Esophagus squamous epithelium (tissue), 5 donors: Measurements from ENCODE around the gene LCE3A. TPM values are rescaled to one million over a fixed set of nuclear protein-coding genes. Genes with fewer than 3 reads are reported as not detected.
"Not testable (repeated sequence)": the region's sequence is repeated elsewhere in the genome, so short reads cannot be mapped to it uniquely, and the experiment has no call there.

ENCODE experiments used
- DNase-seq: peaks from one replicate; lab custom pipeline; 2025; lab: John Stamatoyannopoulos, UW
- H3K27ac ChIP-seq, 4 donors: fragments of 200-600 bp; sonication (generic); one replicate each; pipeline ENCODE4 v1.5.1; 2016 to 2019; ENCODE audit warnings: mild to moderate bottlenecking in 1 of 4
- H3K27me3 ChIP-seq, 4 donors: fragments of 200-600 bp; sonication (generic); 1 replicate in 3 of 4; 2 replicates in 1 of 4; pipeline versions ENCODE4 v1.5.1 to v1.6.0; 2017 to 2021; ENCODE audit warnings: antibody characterized with exemption in 1 of 4
- H3K36me3 ChIP-seq, 3 donors: fragments of 200-600 bp; sonication (generic); one replicate each; pipeline ENCODE4 v1.5.1; 2016 to 2019
- H3K4me1 ChIP-seq, 3 donors: fragments of 200-600 bp; sonication (generic); one replicate each; pipeline ENCODE4 v1.5.1; 2017 to 2019
- H3K4me3 ChIP-seq, 4 donors: fragments of 200-600 bp; sonication (generic); 1 replicate in 3 of 4; 2 replicates in 1 of 4; pipeline ENCODE4 v1.5.1; 2016 to 2019; ENCODE audit warnings: mild to moderate bottlenecking in 2 of 4, moderate library complexity in 1 of 4
- H3K9me3 ChIP-seq, 3 donors: fragments of 200-600 bp; sonication (generic); one replicate each; pipeline ENCODE4 v1.5.1; 2016 to 2019
- POLR2A ChIP-seq, 4 donors: fragments of 450-650 bp; IDR thresholded peaks; one replicate each; pipeline ENCODE4 v1.6.1; 2017; ENCODE audit warnings: antibody characterized with exemption in 4 of 4, mild to moderate bottlenecking in 4 of 4, moderate library complexity in 3 of 4
- WGBS, 2 donors: methylation state at CpG; one replicate each; pipeline ENCODE4 v1.1.5; 2018; 5-methylcytosine and 5-hydroxymethylcytosine counted together
- intact Hi-C: fragments of 100-400 bp; cut with DNase I; formaldehyde crosslinking; loops from one replicate; pipeline ENCODE4 v1.15.0; 2022
- total RNA-seq, 4 donors: library from RNA; depleted of rRNA; stranded (reverse); fragments of >200 nt; gene quantifications; one replicate each; pipeline ENCODE4 v1.1.0, GENCODE V29; 2016
- TF ChIP-seq, protein P1 (sequence below), 6 experiments: fragments of 450-650 bp in 4 of 6; fragments of 200-600 bp in 2 of 6; sonication (generic) in 2 of 6; IDR thresholded peaks; one replicate each; pipeline ENCODE4 v1.5.1; 2016 to 2019; ENCODE audit warnings: antibody characterized with exemption in 6 of 6, mild to moderate bottlenecking in 4 of 6, moderate library complexity in 4 of 6
- donor health status: DM: yes; HTN: yes; CAD: no.

LCE3A gene, protein sequence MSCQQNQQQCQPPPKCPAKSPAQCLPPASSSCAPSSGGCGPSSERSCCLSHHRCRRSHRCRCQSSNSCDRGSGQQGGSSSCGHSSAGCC
- total RNA-seq = not detected

DNA sequence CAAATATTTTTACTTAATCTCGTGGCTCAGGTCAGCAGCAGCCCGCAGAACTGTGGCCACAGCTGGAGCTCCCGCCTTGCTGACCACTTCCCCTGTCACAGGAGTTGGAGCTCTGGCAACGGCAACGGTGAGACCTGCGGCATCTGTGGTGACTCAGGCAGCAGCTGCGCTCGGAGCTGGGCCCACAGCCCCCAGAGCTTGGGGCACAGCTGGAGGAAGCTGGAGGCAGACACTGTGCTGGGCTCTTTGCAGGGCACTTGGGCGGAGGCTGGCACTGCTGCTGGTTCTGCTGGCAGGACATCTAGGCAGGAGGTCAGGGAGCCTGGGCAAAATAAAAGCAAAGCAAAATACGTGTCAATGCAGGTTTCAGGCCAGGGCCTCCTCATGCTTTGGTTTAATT, at the start of gene LCE3A:
Gene LCE3A, minus strand, starts transcription at position 301 of the 400 bp plus-strand sequence. Its CDS starts 0 bp downstream, at position 301.
- Histone ChIP-seq H3K4me3 (no peak within 1 kb of the TSS), H3K27me3 (peaks cover 0 to 19% (median 0%) of the 10 kb centered on the region in 4 donors), H3K36me3 (no peaks in the 10 kb centered on the region), H3K9me3 (peaks cover 0 to 14% (median 4%) of the 10 kb centered on the region in 3 donors), H3K27ac (no peak within 1 kb of the TSS), H3K4me1 (peaks cover 0 to 13% (median 4%) of the 10 kb centered on the region in 3 donors)
- intact Hi-C loops = no loop called here
- DNase-seq = no peak
- TF ChIP-seq POLR2A (IDR thresholded peaks at IDR 0.05) = no peak
- TF ChIP-seq, protein P1, sequence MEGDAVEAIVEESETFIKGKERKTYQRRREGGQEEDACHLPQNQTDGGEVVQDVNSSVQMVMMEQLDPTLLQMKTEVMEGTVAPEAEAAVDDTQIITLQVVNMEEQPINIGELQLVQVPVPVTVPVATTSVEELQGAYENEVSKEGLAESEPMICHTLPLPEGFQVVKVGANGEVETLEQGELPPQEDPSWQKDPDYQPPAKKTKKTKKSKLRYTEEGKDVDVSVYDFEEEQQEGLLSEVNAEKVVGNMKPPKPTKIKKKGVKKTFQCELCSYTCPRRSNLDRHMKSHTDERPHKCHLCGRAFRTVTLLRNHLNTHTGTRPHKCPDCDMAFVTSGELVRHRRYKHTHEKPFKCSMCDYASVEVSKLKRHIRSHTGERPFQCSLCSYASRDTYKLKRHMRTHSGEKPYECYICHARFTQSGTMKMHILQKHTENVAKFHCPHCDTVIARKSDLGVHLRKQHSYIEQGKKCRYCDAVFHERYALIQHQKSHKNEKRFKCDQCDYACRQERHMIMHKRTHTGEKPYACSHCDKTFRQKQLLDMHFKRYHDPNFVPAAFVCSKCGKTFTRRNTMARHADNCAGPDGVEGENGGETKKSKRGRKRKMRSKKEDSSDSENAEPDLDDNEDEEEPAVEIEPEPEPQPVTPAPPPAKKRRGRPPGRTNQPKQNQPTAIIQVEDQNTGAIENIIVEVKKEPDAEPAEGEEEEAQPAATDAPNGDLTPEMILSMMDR (IDR thresholded peaks at IDR 0.05) = no peak
- WGBS, 2 donors = 35 to 64% methylated on average over 4 of the region's 10 CpGs

DNA sequence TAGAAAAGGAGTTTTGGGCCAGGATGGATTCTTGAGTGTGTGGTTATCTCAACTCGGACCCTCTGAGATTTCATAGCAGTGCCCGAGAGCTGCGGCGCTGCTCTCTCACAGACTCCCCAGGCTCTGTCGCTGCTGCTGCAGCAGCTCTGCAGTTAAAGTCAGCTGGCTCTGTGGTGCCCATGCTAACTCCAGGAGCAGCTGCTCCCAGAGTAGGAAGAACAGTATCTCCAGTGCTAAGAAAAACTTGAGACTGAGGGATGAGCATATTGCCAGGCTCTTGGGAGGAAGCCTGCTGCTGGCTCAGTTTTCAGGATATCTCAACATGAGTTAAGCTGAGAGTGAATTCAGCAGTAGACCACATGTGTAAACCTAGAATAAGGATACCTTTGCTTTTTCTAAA, 44.7 kb upstream of the LCE3A start:
- Histone ChIP-seq H3K4me3 (no peak overlapping the region), H3K27ac (no peak overlapping the region), H3K36me3 (no peaks in the 10 kb centered on the region), H3K4me1 (no peaks in the 10 kb centered on the region), H3K27me3 (peaks cover 0 to 21% (median 0%) of the 10 kb centered on the region in 4 donors), H3K9me3 (no peaks in the 10 kb centered on the region)
- no peak for DNase-seq
- WGBS, 2 donors = 81 to 94% methylated on average over 3 to 5 of the region's 5 CpGs
- intact Hi-C loops = no loop called here
- TF ChIP-seq, protein P1 (IDR thresholded peaks at IDR 0.05) = no peak
- no peak for TF ChIP-seq POLR2A (IDR thresholded peaks at IDR 0.05)

DNA sequence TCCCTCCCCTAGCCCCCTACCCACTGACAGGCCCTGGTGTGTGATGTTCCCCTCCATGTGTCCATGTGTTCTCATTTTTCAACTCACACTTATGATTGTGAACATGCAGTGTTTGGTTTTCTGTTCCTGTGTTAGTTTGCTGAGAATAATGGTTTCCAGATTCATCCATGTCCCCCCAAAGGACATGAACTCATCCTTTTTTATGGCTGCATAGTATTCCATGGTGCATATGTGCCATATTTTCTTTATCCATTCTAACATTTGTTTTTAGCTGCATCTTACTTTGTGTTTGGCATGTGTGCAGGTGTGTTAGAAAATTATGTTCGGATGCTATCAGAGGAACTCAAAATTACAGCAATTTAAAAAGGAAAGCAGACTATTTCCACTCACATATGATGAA, 43.3 kb upstream of the LCE3A start:
- H3K4me1 ChIP-seq, DNase-seq, H3K27ac ChIP-seq, H3K4me3 ChIP-seq, H3K36me3 ChIP-seq, H3K9me3 ChIP-seq, intact Hi-C loops: not testable (repeated sequence)
- H3K27me3 ChIP-seq = peaks cover 0 to 21% (median 0%) of the 10 kb centered on the region in 4 donors
- 89 to 94% methylated on average over 1 of the region's 1 CpG for WGBS, 2 donors

DNA sequence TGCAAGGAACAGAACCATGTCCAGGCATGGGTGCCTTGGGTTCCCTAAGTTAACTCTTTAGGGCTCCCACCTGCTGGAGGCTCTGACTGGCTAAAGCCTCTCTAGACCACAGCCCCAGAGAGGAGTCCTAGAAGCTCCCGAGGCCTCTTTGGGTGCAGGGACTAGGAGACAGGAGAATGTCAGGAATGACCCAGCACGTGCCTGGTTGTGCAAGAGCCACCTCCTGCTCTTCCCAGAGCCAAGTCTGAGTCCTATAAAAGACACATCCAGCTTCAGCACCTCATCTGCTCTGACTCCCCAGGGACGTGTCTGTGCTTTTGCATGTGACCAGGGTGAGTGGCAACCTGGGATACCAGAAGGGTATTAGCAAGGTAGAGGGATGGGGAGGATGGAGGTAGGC, 40.2 kb upstream of the LCE3A start, which contains the start of gene LCE2D:
Gene LCE2D, plus strand, starts transcription at position 283 of the 400 bp plus-strand sequence. CDS start 726 bp downstream, outside the sequence.
- TF ChIP-seq POLR2A (IDR thresholded peaks at IDR 0.05) = no peak
- TF ChIP-seq, protein P1 (IDR thresholded peaks at IDR 0.05) = no peak
- Histone ChIP-seq H3K36me3 (no peaks in the 10 kb centered on the region), H3K27ac (no peak within 1 kb of the TSS), H3K4me1 (no peaks in the 10 kb centered on the region), H3K4me3 (no peak within 1 kb of the TSS), H3K27me3 (peaks cover 0 to 21% (median 0%) of the 10 kb centered on the region in 4 donors), H3K9me3 (no peaks in the 10 kb centered on the region)
- 67 to 80% methylated on average over 1 to 2 of the region's 3 CpGs for WGBS, 2 donors
- DNase-seq = no peak
- intact Hi-C loops = no loop called here

DNA sequence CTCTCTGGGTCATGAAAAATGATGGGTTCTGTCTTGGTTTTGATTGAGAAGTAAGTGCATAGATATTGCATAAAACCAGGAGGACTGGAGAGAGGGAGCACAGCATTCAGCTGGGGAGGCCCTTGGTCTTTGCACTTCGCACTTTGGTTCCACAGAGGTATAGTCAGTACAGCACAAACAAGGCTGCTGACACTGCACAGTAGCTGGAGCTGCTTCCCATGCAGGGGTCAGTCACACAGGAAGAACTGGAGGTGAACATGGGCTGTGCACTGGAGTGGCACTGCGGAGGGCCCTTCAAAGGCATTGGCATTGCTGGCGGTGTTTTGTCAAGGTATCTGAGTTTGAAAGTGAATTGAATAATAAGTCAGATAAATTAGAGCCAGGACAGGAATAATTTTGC, 35.7 kb upstream of the LCE3A start:
- no peak overlapping the region for H3K4me3 ChIP-seq
- no peaks in the 10 kb centered on the region for H3K36me3 ChIP-seq
- no peak overlapping the region for H3K27ac ChIP-seq
- intact Hi-C loops = loop anchor here (10.0 kb wide), 2 partner anchors 206 to 566 kb away; no protein-coding TSS in a partner anchor
- peaks cover 0 to 8% (median 0%) of the 10 kb centered on the region in 4 donors for H3K27me3 ChIP-seq
- H3K9me3 ChIP-seq = no peaks in the 10 kb centered on the region
- H3K4me1 ChIP-seq = no peaks in the 10 kb centered on the region
- WGBS, 2 donors = 97 to 100% methylated on average over 3 of the region's 3 CpGs
- TF ChIP-seq, protein P1 (IDR thresholded peaks at IDR 0.05) = no peak
- no peak for TF ChIP-seq POLR2A (IDR thresholded peaks at IDR 0.05)
- no peak for DNase-seq
